GM19452 (cell line): ENCODE data around the gene IQCB1.
A peak's percentile ranks its signal among the peaks of the same experiment; 100 is the strongest.
"Not testable (repeated sequence)": the region's sequence is repeated elsewhere in the genome, so short reads cannot be mapped to it uniquely, and the experiment has no call there.

Experiments
- ATAC-seq: cut with Tn5 transposase; IDR thresholded peaks from one replicate; pipeline ENCODE4 v1.9.1; 2021; ENCODE audit not compliant: unreplicated experiment

IQCB1 gene

GRCh38 chr3:121809249-121809648 is 25.6 kb downstream of the IQCB1 start:
- ATAC-seq, result peak; percentile 97

- no peak for ATAC-seq
These were observed 31.0 kb downstream of the IQCB1 start for GRCh38 chr3:121803771-121804320.

GRCh38 chr3:121800906-121801305 is 34.0 kb downstream of the IQCB1 start:
- ATAC-seq, result no peak

GRCh38 chr3:121796970-121797369 is 37.9 kb downstream of the IQCB1 start:
- no peak for ATAC-seq

- ATAC-seq, result no peak
These were observed 40.4 kb downstream of the IQCB1 start for GRCh38 chr3:121794264-121794983.

GRCh38 chr3:121793078-121793477 is 41.8 kb downstream of the IQCB1 start:
- ATAC-seq, result no peak

- no peak for ATAC-seq
These were observed 48.4 kb downstream of the IQCB1 start for GRCh38 chr3:121786485-121786884.

- not testable (repeated sequence) for ATAC-seq
These were observed 52.1 kb downstream of the IQCB1 start for GRCh38 chr3:121782784-121783183.

GRCh38 chr3:121781611-121782010 is 53.2 kb downstream of the IQCB1 start:
- no peak for ATAC-seq

GRCh38 chr3:121775095-121775494 is 59.8 kb downstream of the IQCB1 start:
- not testable (repeated sequence) for ATAC-seq

GRCh38 chr3:121769246-121769645 is 65.6 kb downstream of the IQCB1 start:
- no peak for ATAC-seq

- ATAC-seq, result no peak
These were observed 66.4 kb downstream of the IQCB1 start for GRCh38 chr3:121768452-121768851.

- ATAC-seq, result no peak
These were observed 75.2 kb downstream of the IQCB1 start for GRCh38 chr3:121759541-121760202.

GRCh38 chr3:121758727-121759450 is 76.0 kb downstream of the IQCB1 start:
- ATAC-seq, result no peak

GRCh38 chr3:121757812-121758545 is 76.9 kb downstream of the IQCB1 start:
- ATAC-seq, result no peak

- ATAC-seq, result no peak
These were observed 77.6 kb downstream of the IQCB1 start for GRCh38 chr3:121757087-121757811.

GRCh38 chr3:121752772-121753171 is 82.1 kb downstream of the IQCB1 start:
- no peak for ATAC-seq

GRCh38 chr3:121752261-121752660 is 82.6 kb downstream of the IQCB1 start:
- no peak for ATAC-seq

GRCh38 chr3:121750087-121750415 is 84.8 kb downstream of the IQCB1 start:
- ATAC-seq, result no peak

GRCh38 chr3:121749276-121750086 is 85.4 kb downstream of the IQCB1 start, which contains the start of gene GOLGB1:
Gene GOLGB1 (minus strand): TSS chr3:121749741. CDS start chr3:121730971, 18,770 bp downstream.
- peak; percentile 96 for ATAC-seq
